NT2/D1 (cell line): Measurements from ENCODE around the gene SMIM36.

Source experiments
- DNase-seq: peaks from one replicate; pipeline ENCODE4 v3.0.0-alpha.2; 2011; ENCODE audit warnings: low read depth, low spot score
- H3K27me3 ChIP-seq: 2 replicates; pipeline ENCODE4 v1.6.0; 2011; ENCODE audit warnings: mild to moderate bottlenecking; ENCODE audit not compliant: insufficient read length, insufficient read depth
- H3K36me3 ChIP-seq: 2 replicates; pipeline ENCODE4 v1.6.1; 2011; ENCODE audit warnings: mild to moderate bottlenecking, low read length, mixed read lengths; ENCODE audit not compliant: insufficient read depth, insufficient read length
- H3K4me1 ChIP-seq: 2 replicates; pipeline ENCODE4 v1.5.1; 2011; ENCODE audit not compliant: insufficient read depth, insufficient read length
- H3K4me3 ChIP-seq: 2 replicates; pipeline ENCODE4 v1.5.1; 2011; ENCODE audit warnings: low read depth; ENCODE audit not compliant: insufficient read length
- H3K9ac ChIP-seq: 2 replicates; pipeline ENCODE4 v1.6.0; 2011; ENCODE audit warnings: low read depth; ENCODE audit not compliant: insufficient read length
- H3K9me3 ChIP-seq: 2 replicates; pipeline ENCODE4 v1.5.1; 2011; ENCODE audit warnings: mild to moderate bottlenecking, low read length; ENCODE audit not compliant: insufficient read depth
- SUZ12 ChIP-seq: IDR thresholded peaks from 2 replicates; pipeline ENCODE4 v1.6.1; 2011; ENCODE audit not compliant: insufficient read length, insufficient read depth; ENCODE audit errors: extremely low read depth
- YY1 ChIP-seq: IDR thresholded peaks from 2 replicates; pipeline ENCODE4 v1.6.1; 2011; ENCODE audit not compliant: insufficient read length, insufficient read depth
- ZNF274 ChIP-seq: IDR thresholded peaks from 2 replicates; pipeline ENCODE4 v1.6.1; 2011; ENCODE audit warnings: mild to moderate bottlenecking, low read depth, low read length

The SMIM36 gene

DNA sequence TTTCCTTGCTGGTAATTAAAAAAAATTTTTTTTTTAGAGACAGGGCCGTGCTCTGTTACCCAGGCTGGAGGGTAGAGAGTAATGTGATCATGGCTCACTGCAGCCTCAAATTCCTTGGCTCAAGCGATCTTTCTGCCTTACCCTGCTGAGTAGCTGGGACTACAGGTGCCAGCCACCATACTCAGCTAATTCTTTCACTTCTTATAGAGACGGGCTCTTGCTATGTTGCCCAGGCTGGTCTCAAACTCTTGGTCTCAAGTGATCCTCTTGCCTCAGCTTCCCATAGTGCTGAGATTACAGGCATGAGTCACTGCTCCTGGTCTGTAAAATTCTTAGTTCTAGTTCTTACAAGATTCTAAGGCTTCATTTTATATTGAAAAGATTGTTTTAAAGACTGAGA is 11.1 kb downstream of the SMIM36 start:
- Histone ChIP-seq H3K4me3 (no peak overlapping the region), H3K9me3 (no peaks in the 10 kb centered on the region), H3K4me1 (no peaks in the 10 kb centered on the region), H3K27me3 (no peaks in the 10 kb centered on the region), H3K36me3 (no peaks in the 10 kb centered on the region), H3K9ac (no peak overlapping the region)
- TF ChIP-seq ZNF274 (no peak), YY1 (no peak), SUZ12 (no peak)
- DNase-seq: no peak

DNA sequence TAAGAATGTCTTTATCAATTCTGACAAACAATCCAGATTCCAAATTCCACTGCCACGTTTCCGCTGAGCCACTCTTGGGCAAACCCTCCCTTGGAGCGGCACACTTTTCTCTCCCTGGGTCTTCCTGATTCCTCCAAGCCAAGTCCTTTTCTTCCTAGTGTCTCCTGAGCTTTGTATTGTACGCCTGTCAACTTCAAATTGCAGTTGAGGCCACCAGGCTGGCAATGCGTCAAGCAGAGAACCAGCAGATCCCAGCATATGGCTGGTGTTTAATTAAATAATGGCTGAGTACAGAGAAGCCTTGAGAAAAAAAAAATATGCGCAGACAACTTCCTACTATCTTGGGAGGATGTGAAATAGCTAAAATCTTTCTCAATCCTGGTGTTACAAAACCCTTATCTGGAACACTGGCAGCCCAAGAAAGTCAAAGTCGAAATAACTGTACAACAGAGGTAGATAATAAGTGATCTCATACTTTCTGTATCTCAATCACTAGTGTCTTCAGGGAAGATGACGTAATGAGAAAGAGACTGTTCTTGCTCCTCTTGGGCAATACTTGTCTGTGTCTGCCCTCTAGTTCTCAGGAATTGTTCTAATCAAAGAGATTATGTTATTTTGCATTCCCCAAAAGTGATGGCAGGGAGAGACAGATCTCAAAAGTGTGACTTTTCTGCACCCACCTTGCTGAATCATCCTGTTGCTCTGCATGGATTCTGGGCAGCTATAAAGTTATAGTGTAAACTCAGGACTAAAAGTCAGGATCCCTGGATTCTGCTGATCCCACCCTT is 15.0 kb downstream of the SMIM36 start:
- Histone ChIP-seq H3K9ac (no peak overlapping the region), H3K9me3 (no peaks in the 10 kb centered on the region), H3K36me3 (no peaks in the 10 kb centered on the region), H3K4me1 (peaks cover 3% of the 10 kb centered on the region), H3K27me3 (no peaks in the 10 kb centered on the region), H3K4me3 (no peak overlapping the region)
- TF ChIP-seq ZNF274: no peak
- TF ChIP-seq SUZ12: no peak
- TF ChIP-seq YY1: no peak
- DNase-seq: no peak

DNA sequence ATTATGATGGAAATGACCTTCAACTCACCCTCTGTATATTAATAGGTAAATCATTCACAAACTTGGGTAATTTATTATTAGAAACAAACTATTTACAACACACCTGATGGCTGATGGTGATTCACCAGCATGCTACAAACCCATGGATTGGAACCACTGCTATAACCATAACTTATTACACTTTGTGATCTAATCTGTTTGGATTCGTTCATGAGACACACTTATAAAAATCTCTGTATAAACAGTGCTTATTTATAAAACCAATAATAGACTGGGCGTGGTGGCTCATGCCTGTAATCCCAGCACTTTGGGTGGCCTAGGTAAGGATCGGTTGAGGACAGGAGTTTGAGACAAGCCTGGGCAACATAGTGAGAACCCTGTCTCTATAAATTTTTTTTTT is 16.0 kb downstream of the SMIM36 start:
- no peak for DNase-seq
- no peak overlapping the region for H3K9ac ChIP-seq
- peaks cover 3% of the 10 kb centered on the region for H3K4me1 ChIP-seq
- TF ChIP-seq SUZ12 (no peak), YY1 (no peak), ZNF274 (no peak)
- no peaks in the 10 kb centered on the region for H3K36me3 ChIP-seq
- no peaks in the 10 kb centered on the region for H3K9me3 ChIP-seq
- no peak overlapping the region for H3K4me3 ChIP-seq
- H3K27me3 ChIP-seq: no peaks in the 10 kb centered on the region

DNA sequence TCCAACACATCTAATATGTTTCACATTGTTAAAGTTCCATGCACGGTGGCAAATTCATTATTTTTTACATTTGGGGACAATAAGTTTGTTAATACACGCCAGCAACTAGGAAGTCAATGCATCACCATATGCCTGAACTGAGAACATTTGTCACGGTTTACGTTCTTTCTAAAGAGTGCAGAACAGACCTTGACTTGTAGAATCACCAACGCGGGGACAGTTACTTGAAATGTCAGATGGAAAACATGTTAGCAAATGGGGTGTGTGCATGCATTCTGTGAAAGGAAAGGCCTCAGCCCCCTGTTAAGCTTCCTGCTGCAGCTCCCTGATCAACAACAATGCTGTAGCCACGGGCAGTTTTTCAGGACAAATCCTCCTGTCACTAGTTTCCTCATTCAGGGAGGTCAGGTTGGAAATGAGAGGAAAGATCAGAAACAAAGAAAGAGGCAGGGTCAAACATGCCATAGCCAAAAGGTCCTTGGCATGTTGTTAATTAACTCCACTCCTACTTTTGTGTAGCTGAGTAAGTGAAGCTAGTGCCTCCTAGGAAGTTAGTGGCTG is 18.4 kb downstream of the SMIM36 start:
- no peaks in the 10 kb centered on the region for H3K9me3 ChIP-seq
- H3K27me3 ChIP-seq: no peaks in the 10 kb centered on the region
- peaks cover 3% of the 10 kb centered on the region for H3K4me1 ChIP-seq
- no peak for DNase-seq
- TF ChIP-seq YY1: no peak
- TF ChIP-seq ZNF274: no peak
- TF ChIP-seq SUZ12: no peak
- no peak overlapping the region for H3K9ac ChIP-seq
- no peak overlapping the region for H3K4me3 ChIP-seq
- H3K36me3 ChIP-seq: no peaks in the 10 kb centered on the region

DNA sequence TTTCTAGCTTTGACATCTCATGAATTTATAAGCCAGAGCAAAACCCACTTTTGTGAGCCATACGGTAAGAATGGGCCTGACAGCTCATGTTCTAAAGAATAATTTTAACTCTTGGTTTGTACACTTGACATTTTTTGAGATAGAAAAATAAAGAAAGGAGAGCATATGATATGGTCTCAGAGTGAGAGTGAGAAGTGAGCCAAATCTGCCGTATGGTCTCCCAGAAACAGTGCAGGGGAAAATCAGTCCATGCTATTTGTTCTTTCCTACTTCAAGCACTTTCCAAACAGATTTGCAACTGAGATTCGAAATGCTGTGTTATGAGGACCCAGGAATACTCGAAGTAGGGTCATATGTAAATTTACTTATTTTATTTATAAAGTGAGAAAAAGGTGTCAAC is 20.9 kb downstream of the SMIM36 start:
- Histone ChIP-seq H3K9ac (no peak overlapping the region), H3K36me3 (no peaks in the 10 kb centered on the region), H3K4me1 (peaks cover 3% of the 10 kb centered on the region), H3K4me3 (no peak overlapping the region), H3K27me3 (no peaks in the 10 kb centered on the region), H3K9me3 (no peaks in the 10 kb centered on the region)
- TF ChIP-seq SUZ12 (no peak), YY1 (no peak), ZNF274 (no peak)
- no peak for DNase-seq

DNA sequence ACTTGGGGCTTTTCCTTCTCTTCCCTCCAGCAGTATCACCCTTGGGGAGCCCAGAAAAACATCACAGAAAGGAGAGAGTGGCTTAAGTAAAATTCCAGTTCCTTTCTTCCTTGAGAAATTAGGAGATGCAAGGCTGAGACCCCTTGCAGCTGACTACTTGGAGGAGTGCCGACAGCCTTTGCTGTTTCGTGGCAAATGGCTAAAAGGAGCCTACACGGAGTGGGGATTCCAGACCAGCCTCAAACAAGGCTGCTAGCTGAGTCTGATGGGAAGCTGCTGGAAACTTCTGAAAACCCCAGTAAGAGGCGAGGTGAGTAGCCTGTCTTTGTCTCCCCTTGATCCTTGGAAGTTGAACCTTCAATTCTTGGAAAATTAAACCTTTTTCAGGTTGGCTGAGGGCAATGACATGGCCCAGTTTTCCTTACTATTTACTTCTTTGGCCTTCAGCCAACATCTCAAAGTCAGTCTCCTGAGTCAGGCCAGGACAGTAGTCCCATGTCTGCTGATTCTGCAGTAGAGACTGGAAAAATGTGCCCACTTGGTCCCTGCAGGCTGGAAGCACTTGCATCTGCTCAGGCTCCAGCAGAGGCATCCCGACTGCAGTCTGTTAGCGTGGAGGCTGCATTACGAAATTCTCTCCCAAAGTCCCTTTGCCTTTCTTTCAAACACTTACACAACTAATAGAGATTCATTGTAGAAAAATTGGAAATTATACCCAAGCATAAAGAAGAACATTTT is 23.4 kb downstream of the SMIM36 start:
- Histone ChIP-seq H3K4me1 (no peaks in the 10 kb centered on the region), H3K9ac (no peak overlapping the region), H3K27me3 (no peaks in the 10 kb centered on the region), H3K36me3 (no peaks in the 10 kb centered on the region), H3K4me3 (no peak overlapping the region), H3K9me3 (no peaks in the 10 kb centered on the region)
- no peak for TF ChIP-seq YY1
- no peak for TF ChIP-seq ZNF274
- no peak for TF ChIP-seq SUZ12
- DNase-seq: no peak

DNA sequence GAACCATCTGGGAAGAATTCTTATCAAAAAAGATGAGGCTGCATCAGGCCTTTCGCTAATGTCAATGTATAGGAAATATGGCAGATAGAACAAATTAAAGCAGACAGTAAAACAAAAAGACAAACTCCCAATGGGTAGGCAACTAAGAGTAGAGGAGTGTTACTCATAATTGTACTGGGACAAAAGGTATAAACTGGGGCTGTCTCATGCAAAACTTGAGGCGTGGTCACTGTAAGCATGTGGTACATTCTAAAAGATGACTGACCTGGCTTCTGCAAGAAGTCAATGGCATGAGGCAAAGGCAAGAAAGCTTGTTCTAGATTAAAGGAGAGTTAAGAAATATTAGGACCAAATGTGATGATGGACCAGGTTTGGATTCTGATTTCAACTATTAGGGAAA is 26.7 kb downstream of the SMIM36 start:
- no peaks in the 10 kb centered on the region for H3K27me3 ChIP-seq
- no peaks in the 10 kb centered on the region for H3K36me3 ChIP-seq
- no peaks in the 10 kb centered on the region for H3K4me1 ChIP-seq
- no peak overlapping the region for H3K9ac ChIP-seq
- TF ChIP-seq YY1 (no peak), ZNF274 (no peak), SUZ12 (no peak)
- H3K9me3 ChIP-seq: no peaks in the 10 kb centered on the region
- DNase-seq: no peak
- no peak overlapping the region for H3K4me3 ChIP-seq
